Osteoblast (primary cell): ENCODE data around the gene TENT4B. TPM values are rescaled to one million over a fixed set of nuclear protein-coding genes. Genes with fewer than 3 reads are reported as not detected.

ENCODE experiments used
- DNase-seq: peaks from one replicate; pipeline ENCODE4 v3.0.0; 2011; ENCODE audit warnings: low spot score, mixed read lengths; ENCODE audit not compliant: insufficient read length; ENCODE audit errors: missing footprints
- H2AFZ ChIP-seq: 2 replicates; pipeline ENCODE4 v1.6.0; 2011; ENCODE audit warnings: mild to moderate bottlenecking, low read length
- H3K27ac ChIP-seq: 2 replicates; pipeline ENCODE4 v1.5.1; 2011; ENCODE audit warnings: mild to moderate bottlenecking, low read depth, low read length, moderate library complexity
- H3K27me3 ChIP-seq: 2 replicates; pipeline ENCODE4 v1.6.0; 2012; ENCODE audit warnings: mild to moderate bottlenecking, control low read depth, inconsistent platforms, low read length, moderate library complexity; ENCODE audit not compliant: insufficient read depth
- H3K36me3 ChIP-seq: 2 replicates; pipeline ENCODE4 v1.5.1; 2011; ENCODE audit warnings: mild to moderate bottlenecking, low read length, control low read depth, moderate library complexity; ENCODE audit not compliant: insufficient read depth
- H3K4me1 ChIP-seq: 2 replicates; pipeline ENCODE4 v1.5.1; 2011; ENCODE audit warnings: mild to moderate bottlenecking, low read length, control low read depth, moderate library complexity; ENCODE audit not compliant: insufficient read depth
- H3K4me2 ChIP-seq: 2 replicates; pipeline ENCODE4 v1.6.0; 2011; ENCODE audit warnings: mild to moderate bottlenecking, low read length; ENCODE audit not compliant: insufficient read depth
- H3K4me3 ChIP-seq: fragments of 200-600 bp; sonication (generic); 3 replicates; pipeline ENCODE4 v1.5.1; 2012; ENCODE audit warnings: mild to moderate bottlenecking, low read length, inconsistent platforms; ENCODE audit not compliant: insufficient read depth
- H3K79me2 ChIP-seq: 2 replicates; pipeline ENCODE4 v1.6.0; 2012; ENCODE audit warnings: mild to moderate bottlenecking, low read length, control low read depth, inconsistent platforms; ENCODE audit not compliant: insufficient read depth
- H3K9me3 ChIP-seq: 2 replicates; pipeline ENCODE4 v1.5.1; 2011; ENCODE audit warnings: low read depth, low read length, control low read depth
- H4K20me1 ChIP-seq: 2 replicates; pipeline ENCODE4 v1.6.0; 2012; ENCODE audit warnings: mild to moderate bottlenecking, low read length, control low read depth; ENCODE audit not compliant: insufficient read depth
- CTCF ChIP-seq: IDR thresholded peaks from 2 replicates; pipeline ENCODE4 v1.5.1; 2011; ENCODE audit warnings: mild to moderate bottlenecking, low read depth, low read length, moderate library complexity; ENCODE audit errors: extremely low read depth
- total RNA-seq: library from RNA; depleted of rRNA; stranded (reverse); fragments of >200 nt; gene quantifications from 2 replicates; pipeline ENCODE4 v1.2.3, GENCODE V29; 2012

TENT4B gene
- total RNA-seq, 1 donor = 10.1 TPM

- H3K27me3 ChIP-seq = peaks cover 4% of the 10 kb centered on the region
- H3K9me3 ChIP-seq = no peaks in the 10 kb centered on the region
- no peak for DNase-seq
- H3K4me1 ChIP-seq = no peaks in the 10 kb centered on the region
- H3K4me3 ChIP-seq = no peak overlapping the region
- H4K20me1 ChIP-seq = no peaks in the 10 kb centered on the region
- no peak overlapping the region for H3K4me2 ChIP-seq
- TF ChIP-seq CTCF = no peak
- no peaks in the 10 kb centered on the region for H3K79me2 ChIP-seq
- no peak overlapping the region for H2AFZ ChIP-seq
- no peak overlapping the region for H3K27ac ChIP-seq
- H3K36me3 ChIP-seq = no peaks in the 10 kb centered on the region
These were observed 31.8 kb upstream of the TENT4B start for GRCh38 chr16:50121278-50121677.

GRCh38 chr16:50121721-50122445 lies 31.2 kb upstream of the TENT4B start:
- no peak overlapping the region for H3K4me3 ChIP-seq
- no peaks in the 10 kb centered on the region for H3K4me1 ChIP-seq
- DNase-seq = no peak
- no peaks in the 10 kb centered on the region for H3K79me2 ChIP-seq
- peaks cover 4% of the 10 kb centered on the region for H3K27me3 ChIP-seq
- no peak overlapping the region for H2AFZ ChIP-seq
- no peak overlapping the region for H3K4me2 ChIP-seq
- H3K9me3 ChIP-seq = no peaks in the 10 kb centered on the region
- H3K27ac ChIP-seq = no peak overlapping the region
- no peak for TF ChIP-seq CTCF
- H3K36me3 ChIP-seq = no peaks in the 10 kb centered on the region
- H4K20me1 ChIP-seq = no peaks in the 10 kb centered on the region

- Histone ChIP-seq H3K79me2 (no peaks in the 10 kb centered on the region), H3K27me3 (peaks cover 4% of the 10 kb centered on the region), H4K20me1 (no peaks in the 10 kb centered on the region), H2AFZ (no peak overlapping the region), H3K36me3 (no peaks in the 10 kb centered on the region), H3K9me3 (no peaks in the 10 kb centered on the region), H3K4me2 (no peak overlapping the region), H3K4me1 (no peaks in the 10 kb centered on the region), H3K27ac (no peak overlapping the region), H3K4me3 (no peak overlapping the region)
- TF ChIP-seq CTCF = no peak
- no peak for DNase-seq
These were observed 29.7 kb upstream of the TENT4B start for GRCh38 chr16:50123417-50123816.

- Histone ChIP-seq H3K79me2 (no peaks in the 10 kb centered on the region), H3K9me3 (no peaks in the 10 kb centered on the region), H3K27ac (no peak overlapping the region), H3K4me3 (no peak overlapping the region), H3K27me3 (peaks cover 4% of the 10 kb centered on the region), H3K4me1 (no peaks in the 10 kb centered on the region), H3K36me3 (no peaks in the 10 kb centered on the region), H2AFZ (no peak overlapping the region), H3K4me2 (no peak overlapping the region), H4K20me1 (no peaks in the 10 kb centered on the region)
- no peak for DNase-seq
- no peak for TF ChIP-seq CTCF
These were observed 28.3 kb upstream of the TENT4B start for GRCh38 chr16:50124769-50125168.
